Measurements from ENCODE around the gene C17orf107. TPM values are rescaled to one million over a fixed set of nuclear protein-coding genes. Genes with fewer than 3 reads are reported as not detected.

Gene C17orf107
- total RNA-seq, 2 donors from 2014 or later: 5.2 to 11.9 TPM

GRCh38 chr17:4895121-4895520 is 4.2 kb upstream of the C17orf107 start:
- ATAC-seq (no peak), DNase-seq (no peak)
- H3K36me3 ChIP-seq (replicated peaks in 1 of 2; ENCODE audit: insufficient read depth in 1 of 2, low read depth in 2 of 2): peaks cover 0 to 26% of the 10 kb centered on the region in 2 donors
- no peaks in the 10 kb centered on the region for H3K27me3 ChIP-seq
- TF ChIP-seq CTCF (IDR thresholded peaks at IDR 0.05) (no peak), POLR2A (IDR thresholded peaks at IDR 0.05) (no peak)
- intact Hi-C loops (cut with DNase I): loop anchor here (10.0 kb wide), 1 partner anchor 190 kb away; the partner anchor contains the start of gene PELP1
- H3K9me3 ChIP-seq: no peaks in the 10 kb centered on the region
- 91 to 93% methylated on average over 11 to 12 of the region's 13 CpGs for WGBS, 2 donors
- H3K4me3 ChIP-seq: no peak overlapping the region
- H3K4me1 ChIP-seq: peaks cover 19% of the 10 kb centered on the region
- H3K27ac ChIP-seq: no peak overlapping the region

- DNase-seq (no peak), ATAC-seq (no peak)
- Histone ChIP-seq H3K4me3 (no peak overlapping the region), H3K27me3 (no peaks in the 10 kb centered on the region), H3K9me3 (no peaks in the 10 kb centered on the region), H3K36me3 (replicated peaks in 1 of 2; ENCODE audit: insufficient read depth in 1 of 2, low read depth in 2 of 2) (peaks cover 0 to 19% of the 10 kb centered on the region in 2 donors), H3K27ac (no peak overlapping the region), H3K4me1 (peaks cover 26% of the 10 kb centered on the region)
- WGBS, 2 donors: 78 to 81% methylated on average over 25 to 27 of the region's 27 CpGs
- TF ChIP-seq POLR2A (IDR thresholded peaks at IDR 0.05): no peak
- no peak for TF ChIP-seq CTCF (IDR thresholded peaks at IDR 0.05)
- intact Hi-C loops (cut with DNase I): loop anchor here (10.0 kb wide), 1 partner anchor 191 kb away; the partner anchor contains the start of gene PELP1
Measured at GRCh38 chr17:4895657-4896331, 3.5 kb upstream of the C17orf107 start.

GRCh38 chr17:4896332-4897197 is 2.8 kb upstream of the C17orf107 start:
- DNase-seq: no peak
- no peak for TF ChIP-seq POLR2A (IDR thresholded peaks at IDR 0.05)
- TF ChIP-seq CTCF (IDR thresholded peaks at IDR 0.05): no peak
- no peak for ATAC-seq
- Histone ChIP-seq H3K27me3 (no peaks in the 10 kb centered on the region), H3K36me3 (replicated peaks in 1 of 2; ENCODE audit: insufficient read depth in 1 of 2, low read depth in 2 of 2) (peaks cover 0 to 14% of the 10 kb centered on the region in 2 donors), H3K4me1 (peaks cover 30% of the 10 kb centered on the region), H3K4me3 (no peak overlapping the region), H3K9me3 (no peaks in the 10 kb centered on the region), H3K27ac (no peak overlapping the region)
- intact Hi-C loops (cut with DNase I): loop anchor here (10.0 kb wide), 1 partner anchor 192 kb away; the partner anchor contains the start of gene PELP1
- WGBS, 2 donors: 91 to 94% methylated on average over 22 to 24 of the region's 27 CpGs

- Histone ChIP-seq H3K4me1 (peaks cover 30% of the 10 kb centered on the region), H3K36me3 (replicated peaks in 1 of 2; ENCODE audit: insufficient read depth in 1 of 2, low read depth in 2 of 2) (peaks cover 0 to 11% of the 10 kb centered on the region in 2 donors), H3K9me3 (no peaks in the 10 kb centered on the region), H3K27ac (no peak overlapping the region), H3K4me3 (no peak overlapping the region), H3K27me3 (no peaks in the 10 kb centered on the region)
- DNase-seq (no peak), ATAC-seq (no peak)
- TF ChIP-seq POLR2A (IDR thresholded peaks at IDR 0.05): no peak
- TF ChIP-seq CTCF (IDR thresholded peaks at IDR 0.05): no peak
- intact Hi-C loops (cut with DNase I): loop anchor here (10.0 kb wide), 1 partner anchor 192 kb away; the partner anchor contains the start of gene PELP1
- WGBS, 2 donors: 80 to 83% methylated on average over 10 of the region's 10 CpGs
Measured at GRCh38 chr17:4897198-4897687, 2.1 kb upstream of the C17orf107 start.

Data from body of pancreas (tissue), 4 donors.